ENCODE measurements around the gene RIPOR3.
"Not testable (repeated sequence)": the region's sequence is repeated elsewhere in the genome, so short reads cannot be mapped to it uniquely, and the experiment has no call there.

RIPOR3 gene

DNA sequence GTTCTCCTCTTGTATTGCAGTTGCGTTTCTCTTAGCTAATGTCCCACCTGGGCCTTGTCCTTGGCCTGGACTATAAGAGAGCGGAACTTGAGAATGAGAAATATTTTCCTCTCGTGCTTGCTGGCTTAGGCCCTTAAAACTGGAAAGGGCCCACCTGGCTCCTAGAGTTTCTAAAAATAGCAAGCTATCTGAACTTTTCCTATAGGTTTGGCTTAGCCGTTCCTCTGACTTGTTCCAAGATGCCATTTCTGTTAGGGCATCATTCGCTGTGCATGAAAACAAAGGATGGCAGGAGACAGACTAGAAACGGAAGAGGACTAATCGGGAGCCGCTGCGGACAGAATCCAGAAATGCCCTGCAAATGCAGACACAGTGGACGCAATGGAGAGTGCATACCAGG is 4.5 kb downstream of the RIPOR3 start:
- H3K4me3 ChIP-seq (ENCODE audit: extremely low read depth, insufficient read depth, low read length, poor library complexity, severe bottlenecking): no peak overlapping the region
- H3K27ac ChIP-seq (ENCODE audit: low read depth, low read length, severe bottlenecking): peak overlapping the region; percentile 16
- no peaks in the 10 kb centered on the region for H3K9me3 ChIP-seq (ENCODE audit: control insufficient read depth, low read length)
- H3K4me1 ChIP-seq (ENCODE audit: control insufficient read depth, insufficient read depth, low read length, poor library complexity, severe bottlenecking): peaks cover 22% of the 10 kb centered on the region
- no peaks in the 10 kb centered on the region for H3K36me3 ChIP-seq (ENCODE audit: control insufficient read depth, insufficient read depth, low read length)
- 97% methylated on average over 10 of the region's 10 CpGs for WGBS, 2 experiments (ENCODE audit: insufficient coverage in 2 of 2)

DNA sequence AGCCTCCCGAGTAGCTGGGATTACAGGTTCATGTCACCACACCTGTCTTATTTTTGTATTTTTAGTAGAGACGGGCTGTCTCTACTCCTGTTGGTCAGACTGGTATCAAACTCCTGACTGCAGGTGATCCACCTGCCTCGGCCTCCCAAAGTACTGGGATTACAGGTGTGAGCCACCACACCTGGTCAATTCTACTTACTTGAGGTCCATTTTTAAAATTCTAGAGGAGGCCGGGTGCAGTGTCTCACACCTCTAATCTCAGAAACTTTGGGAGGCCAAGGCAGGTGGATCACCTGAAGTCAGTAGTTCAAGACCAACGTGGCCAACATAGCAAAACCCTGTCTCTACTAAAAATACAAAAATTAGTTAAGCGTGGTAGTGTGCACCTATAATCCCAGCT is 7.8 kb downstream of the RIPOR3 start:
- Histone ChIP-seq H3K36me3 (ENCODE audit: control insufficient read depth, insufficient read depth, low read length) (no peaks in the 10 kb centered on the region), H3K9me3 (ENCODE audit: control insufficient read depth, low read length) (no peaks in the 10 kb centered on the region), H3K4me1 (ENCODE audit: control insufficient read depth, insufficient read depth, low read length, poor library complexity, severe bottlenecking) (peaks cover 4% of the 10 kb centered on the region), H3K27ac (ENCODE audit: low read depth, low read length, severe bottlenecking) (no peak overlapping the region), H3K4me3 (ENCODE audit: extremely low read depth, insufficient read depth, low read length, poor library complexity, severe bottlenecking) (no peak overlapping the region)
- WGBS, 2 experiments (ENCODE audit: insufficient coverage in 2 of 2): 87 to 95% methylated on average over 3 to 4 of the region's 6 CpGs

DNA sequence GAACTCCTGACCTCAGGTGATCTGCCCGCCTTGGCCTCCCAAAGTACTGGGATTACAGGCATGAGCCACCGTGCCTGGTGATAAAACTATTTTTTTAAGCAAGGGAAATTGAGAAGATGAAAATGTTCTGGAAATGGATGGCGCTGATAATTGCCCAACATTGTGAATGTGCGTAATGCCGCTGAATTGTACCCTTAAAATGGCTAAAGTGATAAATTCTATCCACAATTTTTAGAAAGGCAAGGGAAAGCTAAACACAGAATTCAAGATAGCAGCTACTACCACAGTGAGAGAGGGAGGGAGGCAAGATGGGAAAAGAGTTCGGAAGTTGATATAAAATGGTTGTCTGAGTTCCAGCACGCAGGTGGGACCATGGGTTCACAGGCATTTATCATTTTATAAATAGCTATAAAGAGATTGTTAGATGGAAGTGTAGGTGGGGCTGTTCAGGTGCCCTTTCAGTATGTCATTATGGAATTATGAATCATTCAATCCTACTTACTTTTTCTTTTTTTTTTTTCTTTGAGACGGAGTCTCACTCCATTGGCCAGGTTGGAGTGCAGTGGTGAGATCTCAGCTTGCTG is 8.3 kb downstream of the RIPOR3 start:
- no peaks in the 10 kb centered on the region for H3K9me3 ChIP-seq (ENCODE audit: control insufficient read depth, low read length)
- H3K4me1 ChIP-seq (ENCODE audit: control insufficient read depth, insufficient read depth, low read length, poor library complexity, severe bottlenecking): peaks cover 4% of the 10 kb centered on the region
- H3K36me3 ChIP-seq (ENCODE audit: control insufficient read depth, insufficient read depth, low read length): no peaks in the 10 kb centered on the region
- no peak overlapping the region for H3K4me3 ChIP-seq (ENCODE audit: extremely low read depth, insufficient read depth, low read length, poor library complexity, severe bottlenecking)
- 81 to 100% methylated on average over 2 to 5 of the region's 8 CpGs for WGBS, 2 experiments (ENCODE audit: insufficient coverage in 2 of 2)
- H3K27ac ChIP-seq (ENCODE audit: low read depth, low read length, severe bottlenecking): no peak overlapping the region

DNA sequence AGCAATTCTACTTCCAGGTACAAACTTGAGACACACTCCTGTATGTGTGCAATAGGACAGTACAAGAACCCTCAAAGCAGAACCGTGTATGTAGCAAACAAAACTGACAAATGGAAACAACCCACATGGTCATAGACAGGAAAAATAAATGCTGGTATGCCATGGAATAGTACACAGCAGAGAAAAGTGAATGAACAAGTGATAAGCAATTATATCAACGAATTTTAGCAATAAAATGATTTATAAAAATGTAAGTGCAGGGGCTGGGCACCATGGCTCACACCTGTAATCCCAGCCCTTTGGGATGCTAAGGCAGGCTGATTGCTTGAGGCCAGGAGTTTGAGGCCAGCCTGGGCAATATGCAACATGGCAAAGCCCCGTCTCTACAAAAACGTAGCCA is 9.3 kb downstream of the RIPOR3 start:
- H3K4me3 ChIP-seq (ENCODE audit: extremely low read depth, insufficient read depth, low read length, poor library complexity, severe bottlenecking): no peak overlapping the region
- H3K27ac ChIP-seq (ENCODE audit: low read depth, low read length, severe bottlenecking): no peak overlapping the region
- H3K9me3 ChIP-seq (ENCODE audit: control insufficient read depth, low read length): no peaks in the 10 kb centered on the region
- H3K4me1 ChIP-seq (ENCODE audit: control insufficient read depth, insufficient read depth, low read length, poor library complexity, severe bottlenecking): peaks cover 4% of the 10 kb centered on the region
- 89 to 100% methylated on average over 4 of the region's 4 CpGs for WGBS, 2 experiments (ENCODE audit: insufficient coverage in 2 of 2)
- no peaks in the 10 kb centered on the region for H3K36me3 ChIP-seq (ENCODE audit: control insufficient read depth, insufficient read depth, low read length)

DNA sequence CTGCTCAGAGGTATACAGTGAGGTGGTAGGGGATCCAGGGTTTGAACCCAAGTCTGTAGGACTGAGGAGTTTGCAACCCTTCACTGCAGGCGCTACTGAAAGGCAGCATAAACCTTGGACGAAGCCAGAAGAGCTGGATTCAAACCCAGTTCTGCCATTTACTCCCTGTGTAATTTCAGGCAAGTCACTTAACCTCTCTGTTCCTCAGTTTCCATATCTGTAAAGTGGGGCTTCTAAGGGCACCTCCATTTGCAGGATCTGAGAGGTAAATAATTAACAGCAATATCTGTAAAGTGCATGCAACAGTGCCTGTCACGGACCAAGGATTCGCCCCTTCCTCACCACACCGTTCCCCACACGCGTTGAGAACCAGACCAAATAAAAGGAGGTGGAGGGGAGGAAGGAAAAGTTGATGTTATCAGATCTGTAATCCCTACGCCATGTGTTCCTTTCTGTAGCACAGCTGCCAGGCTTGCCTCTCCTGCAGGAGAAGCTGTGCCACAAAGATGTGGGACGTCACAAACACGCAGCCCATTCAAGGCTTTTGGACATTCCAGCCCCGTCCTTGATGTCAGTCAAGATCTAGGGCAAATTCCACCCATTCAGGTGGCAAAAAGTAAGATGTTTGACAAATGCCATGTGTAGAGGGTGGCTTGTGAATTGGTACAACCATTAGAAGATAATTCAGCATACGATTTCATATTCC is 9.8 kb downstream of the RIPOR3 start:
- H3K4me1 ChIP-seq (ENCODE audit: control insufficient read depth, insufficient read depth, low read length, poor library complexity, severe bottlenecking): peaks cover 4% of the 10 kb centered on the region
- no peak overlapping the region for H3K4me3 ChIP-seq (ENCODE audit: extremely low read depth, insufficient read depth, low read length, poor library complexity, severe bottlenecking)
- 93 to 100% methylated on average over 4 to 5 of the region's 12 CpGs for WGBS, 2 experiments (ENCODE audit: insufficient coverage in 2 of 2)
- H3K9me3 ChIP-seq (ENCODE audit: control insufficient read depth, low read length): no peaks in the 10 kb centered on the region
- H3K27ac ChIP-seq (ENCODE audit: low read depth, low read length, severe bottlenecking): no peak overlapping the region
- no peaks in the 10 kb centered on the region for H3K36me3 ChIP-seq (ENCODE audit: control insufficient read depth, insufficient read depth, low read length)

DNA sequence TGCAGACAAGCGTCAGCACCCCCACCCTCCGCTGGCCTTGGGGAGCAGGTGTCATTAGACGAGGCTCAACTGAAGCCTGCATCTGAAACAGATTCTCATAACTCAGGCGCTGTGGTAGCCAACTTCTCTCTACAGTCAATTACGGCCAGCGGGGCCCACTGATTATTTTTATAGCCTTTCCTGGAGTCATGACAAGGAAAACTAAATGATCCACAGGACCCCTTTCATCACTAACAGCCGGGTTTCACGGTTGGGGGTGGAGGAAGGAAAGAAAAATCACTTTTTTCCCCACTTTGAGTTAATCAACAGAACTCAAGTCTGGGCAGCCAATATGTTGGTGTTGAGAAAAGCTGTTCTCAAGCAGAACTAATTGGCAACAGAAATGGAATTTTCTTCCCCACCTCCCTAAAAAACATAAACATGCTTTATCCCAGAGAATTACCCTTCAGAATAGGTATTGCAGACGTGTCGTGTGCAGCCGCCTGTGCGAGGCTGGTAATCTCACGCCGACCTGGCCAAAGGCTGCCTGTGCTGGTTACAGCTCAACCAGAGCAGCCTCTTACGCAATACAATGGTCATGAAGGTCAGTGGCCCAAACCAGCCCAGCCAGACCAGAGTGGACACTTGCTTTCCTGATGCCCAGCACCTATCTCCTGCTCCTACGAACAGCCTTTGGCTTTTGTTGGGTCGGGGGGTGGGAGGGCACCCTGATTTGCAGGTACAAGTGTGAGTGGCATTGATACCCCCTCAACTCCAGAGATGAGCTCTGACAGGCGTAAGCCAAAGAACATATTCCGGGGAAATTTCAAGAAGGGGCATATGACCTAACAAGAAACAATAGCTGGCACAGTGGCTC is 11.0 kb downstream of the RIPOR3 start:
- Histone ChIP-seq H3K4me1 (ENCODE audit: control insufficient read depth, insufficient read depth, low read length, poor library complexity, severe bottlenecking) (peaks cover 12% of the 10 kb centered on the region), H3K36me3 (ENCODE audit: control insufficient read depth, insufficient read depth, low read length) (no peaks in the 10 kb centered on the region), H3K27ac (ENCODE audit: low read depth, low read length, severe bottlenecking) (peak overlapping the region; percentile 5), H3K9me3 (ENCODE audit: control insufficient read depth, low read length) (no peaks in the 10 kb centered on the region), H3K4me3 (ENCODE audit: extremely low read depth, insufficient read depth, low read length, poor library complexity, severe bottlenecking) (no peak overlapping the region)
- 92% methylated on average over 15 of the region's 19 CpGs for WGBS, 2 experiments (ENCODE audit: insufficient coverage in 2 of 2)

DNA sequence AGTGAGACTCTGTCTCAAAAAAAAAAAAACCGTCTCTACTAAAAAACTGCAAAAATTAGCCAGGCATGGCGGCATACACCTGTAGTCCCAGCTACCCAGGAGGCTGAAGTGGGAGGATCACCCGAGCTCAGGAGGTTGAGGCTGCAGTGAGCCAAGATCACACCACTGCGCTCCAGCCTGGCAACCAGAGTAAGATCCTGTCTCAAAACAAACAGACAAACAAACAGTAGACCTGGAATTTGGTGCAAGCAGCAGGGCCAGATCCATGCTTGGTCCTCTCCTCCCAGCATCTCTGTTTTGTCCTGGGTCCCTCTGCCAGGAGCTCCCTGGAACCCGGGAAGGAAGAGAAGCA is 11.6 kb downstream of the RIPOR3 start:
- WGBS, 2 experiments (ENCODE audit: insufficient coverage in 2 of 2): 65 to 70% methylated on average over 4 to 5 of the region's 5 CpGs
- H3K27ac ChIP-seq (ENCODE audit: low read depth, low read length, severe bottlenecking): no peak overlapping the region

DNA sequence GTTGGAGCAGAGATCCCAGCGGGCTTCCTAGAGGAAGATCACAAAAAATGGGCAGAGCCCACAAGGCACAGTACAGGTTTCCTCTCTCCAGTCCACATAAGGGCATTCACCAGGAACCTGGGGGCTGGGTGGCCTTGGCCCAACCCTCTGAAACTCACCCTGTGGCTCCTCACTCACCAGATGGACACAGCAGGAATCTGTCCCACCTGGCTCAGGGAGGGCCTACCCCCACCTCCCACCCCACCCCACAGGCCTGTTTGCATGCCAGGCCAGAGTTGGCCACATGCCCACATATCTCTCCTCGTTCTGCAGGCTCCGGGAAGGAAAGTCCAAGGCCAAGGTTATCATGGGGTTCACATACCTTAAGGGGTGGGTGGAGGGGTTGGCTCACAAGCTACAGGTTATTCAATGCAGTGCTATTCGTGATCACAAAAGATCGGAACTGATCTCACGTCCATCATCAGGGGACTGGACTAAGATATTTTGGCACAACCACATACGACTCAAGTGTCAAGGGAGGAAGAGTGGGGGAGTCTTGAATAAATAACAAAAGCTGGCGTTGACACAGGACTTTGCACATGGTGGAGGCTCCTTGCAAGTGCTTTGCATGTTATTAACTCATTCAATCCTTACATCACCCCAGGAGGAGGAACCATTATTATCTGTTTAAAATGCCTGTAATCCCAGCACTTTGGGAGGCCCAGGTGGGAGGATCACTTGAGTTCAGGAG is 13.0 kb downstream of the RIPOR3 start:
- H3K4me1 ChIP-seq (ENCODE audit: control insufficient read depth, insufficient read depth, low read length, poor library complexity, severe bottlenecking): peaks cover 25% of the 10 kb centered on the region
- WGBS, 2 experiments (ENCODE audit: insufficient coverage in 2 of 2): 96 to 97% methylated on average over 4 to 7 of the region's 8 CpGs
- H3K4me3 ChIP-seq (ENCODE audit: extremely low read depth, insufficient read depth, low read length, poor library complexity, severe bottlenecking): no peak overlapping the region
- H3K9me3 ChIP-seq (ENCODE audit: control insufficient read depth, low read length): no peaks in the 10 kb centered on the region
- H3K36me3 ChIP-seq (ENCODE audit: control insufficient read depth, insufficient read depth, low read length): no peaks in the 10 kb centered on the region
- no peak overlapping the region for H3K27ac ChIP-seq (ENCODE audit: low read depth, low read length, severe bottlenecking)

More for the DNA sequence above, 11.6 kb downstream of the RIPOR3 start:
- peaks cover 17% of the 10 kb centered on the region for H3K4me1 ChIP-seq (ENCODE audit: control insufficient read depth, insufficient read depth, low read length, poor library complexity, severe bottlenecking)
- H3K4me3 ChIP-seq (ENCODE audit: extremely low read depth, insufficient read depth, low read length, poor library complexity, severe bottlenecking): no peak overlapping the region
- H3K36me3 ChIP-seq (ENCODE audit: control insufficient read depth, insufficient read depth, low read length): no peaks in the 10 kb centered on the region
- H3K9me3 ChIP-seq (ENCODE audit: control insufficient read depth, low read length): no peaks in the 10 kb centered on the region

DNA sequence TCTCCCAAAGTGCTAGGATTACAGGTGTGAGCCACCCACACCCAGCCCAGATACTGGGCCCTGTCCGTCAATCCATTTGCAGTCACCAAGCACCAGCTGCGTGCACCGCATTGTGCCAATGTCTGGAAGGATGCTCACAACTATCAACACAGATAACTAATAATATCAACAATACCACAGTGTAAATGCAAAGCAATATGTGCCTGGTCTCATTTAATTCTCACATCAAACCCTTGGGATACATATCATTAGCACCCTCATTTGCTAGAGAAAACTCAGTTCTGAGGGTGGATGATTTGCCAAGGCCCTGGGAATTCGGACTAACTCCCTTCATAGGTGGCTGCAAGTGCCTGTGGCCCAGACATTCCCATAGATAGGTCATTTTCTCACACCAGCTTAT is 14.5 kb downstream of the RIPOR3 start:
- H3K9me3 ChIP-seq (ENCODE audit: control insufficient read depth, low read length): no peaks in the 10 kb centered on the region
- H3K36me3 ChIP-seq (ENCODE audit: control insufficient read depth, insufficient read depth, low read length): no peaks in the 10 kb centered on the region
- 94 to 96% methylated on average over 4 of the region's 4 CpGs for WGBS, 2 experiments (ENCODE audit: insufficient coverage in 2 of 2)
- no peak overlapping the region for H3K27ac ChIP-seq (ENCODE audit: low read depth, low read length, severe bottlenecking)
- H3K4me1 ChIP-seq (ENCODE audit: control insufficient read depth, insufficient read depth, low read length, poor library complexity, severe bottlenecking): peaks cover 29% of the 10 kb centered on the region
- H3K4me3 ChIP-seq (ENCODE audit: extremely low read depth, insufficient read depth, low read length, poor library complexity, severe bottlenecking): no peak overlapping the region

DNA sequence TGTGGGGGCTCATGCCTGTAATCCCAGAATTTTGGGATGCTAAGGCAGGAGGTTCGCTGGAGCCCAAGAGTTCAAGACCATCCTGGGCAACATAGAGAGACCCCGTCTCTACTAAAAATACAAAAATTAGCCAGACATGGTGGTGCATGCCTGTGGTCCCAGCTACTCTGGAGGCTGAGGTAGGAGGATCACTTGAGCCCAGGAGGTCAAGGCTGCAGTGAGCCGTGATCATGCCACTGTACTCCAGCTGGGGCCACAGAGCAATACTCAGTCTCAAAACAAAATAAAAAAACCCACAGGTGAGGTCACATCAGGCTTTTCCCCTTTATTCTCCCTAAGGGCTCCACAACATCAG is 15.0 kb downstream of the RIPOR3 start:
- H3K36me3 ChIP-seq (ENCODE audit: control insufficient read depth, insufficient read depth, low read length); H3K27ac ChIP-seq (ENCODE audit: low read depth, low read length, severe bottlenecking); H3K9me3 ChIP-seq (ENCODE audit: control insufficient read depth, low read length); H3K4me3 ChIP-seq (ENCODE audit: extremely low read depth, insufficient read depth, low read length, poor library complexity, severe bottlenecking): not testable (repeated sequence)
- WGBS, 2 experiments (ENCODE audit: insufficient coverage in 2 of 2): 100% methylated on average over 2 of the region's 3 CpGs
- peaks cover 29% of the 10 kb centered on the region for H3K4me1 ChIP-seq (ENCODE audit: control insufficient read depth, insufficient read depth, low read length, poor library complexity, severe bottlenecking)

Measured in mesodermal cell (in vitro differentiated cells).